ENCODE results near the gene EML2.

GRCh38 chr19:45571457-45572220 lies 67.6 kb downstream of the EML2 start:
- TF ChIP-seq CTCF (IDR thresholded peaks at IDR 0.05; ENCODE audit: low read depth, low read length, poor library complexity, severe bottlenecking) = no peak
- no peak for TF ChIP-seq EZH2phosphoT487 (IDR thresholded peaks at IDR 0.05; ENCODE audit: borderline replicate concordance, low read length)
